Heart left ventricle (tissue), 16 donors: ENCODE measurements around the gene CYP2A6. TPM values are rescaled to one million over a fixed set of nuclear protein-coding genes. Genes with fewer than 3 reads are reported as not detected.

Source experiments
- ATAC-seq, 4 donors: fragments of 200-7000 bp; cut with Tn5 transposase; one replicate each; pipeline ENCODE4 v1.9.1; 2020 to 2022; ENCODE audit warnings: moderate library complexity in 4 of 4, mild to moderate bottlenecking in 3 of 4, moderate number of reproducible peaks in 1 of 4
- DNase-seq, 5 donors: peaks; one replicate each; pipeline ENCODE4 v3.0.0-alpha.2; 2020
- H3K27ac ChIP-seq, 12 donors: fragments of 200-600 bp; sonication (generic) in 4 of 12; one replicate each; pipeline versions ENCODE4 v1.5.0 to v1.8.0; 2016 to 2022; ENCODE audit warnings: mild to moderate bottlenecking in 2 of 12
- H3K27me3 ChIP-seq, 9 donors: fragments of 200-600 bp; sonication (generic) in 2 of 9; one replicate each; pipeline versions ENCODE4 v1.5.1 to v1.8.0; 2016 to 2022; ENCODE audit warnings: mild to moderate bottlenecking in 3 of 9
- H3K36me3 ChIP-seq, 9 donors: fragments of 200-600 bp; sonication (generic) in 2 of 9; one replicate each; pipeline versions ENCODE4 v1.5.0 to v1.8.0; 2018 to 2022; ENCODE audit warnings: mild to moderate bottlenecking in 2 of 9
- H3K4me1 ChIP-seq, 12 donors: fragments of 200-600 bp; sonication (generic) in 4 of 12; one replicate each; pipeline versions ENCODE4 v1.5.0 to v1.8.0; 2016 to 2022; ENCODE audit warnings: mild to moderate bottlenecking in 3 of 12
- H3K4me3 ChIP-seq, 12 donors: fragments of 200-600 bp; sonication (generic) in 4 of 12; one replicate each; pipeline versions ENCODE4 v1.5.0 to v1.8.0; 2017 to 2022; ENCODE audit warnings: mild to moderate bottlenecking in 9 of 12, moderate library complexity in 4 of 12
- H3K9me3 ChIP-seq, 12 donors: fragments of 200-600 bp; sonication (generic) in 4 of 12; one replicate each; pipeline versions ENCODE4 v1.5.0 to v1.8.0; 2016 to 2022; ENCODE audit warnings: mild to moderate bottlenecking in 1 of 12
- CTCF ChIP-seq, 12 donors: fragments of 200-600 bp; sonication (generic) in 4 of 12; IDR thresholded peaks; one replicate each; pipeline versions ENCODE4 v1.5.0 to v1.8.0; 2018 to 2022; ENCODE audit warnings: antibody characterized with exemption in 12 of 12, mild to moderate bottlenecking in 5 of 12
- POLR2A ChIP-seq, 2 donors: fragments of 450-650 bp; IDR thresholded peaks; one replicate each; pipeline ENCODE4 v1.6.1; 2017; ENCODE audit warnings: antibody characterized with exemption in 2 of 2, mild to moderate bottlenecking in 2 of 2, moderate library complexity in 2 of 2
- WGBS, 4 donors: extraction: QIAGEN DNeasy Blood & Tissue Kit in 2 of 4; methylation state at CpG; one replicate each; pipeline versions ENCODE4 v1.1.5 to v1.1.7; 2013 to 2018; 5-methylcytosine and 5-hydroxymethylcytosine counted together
- intact Hi-C, 10 donors: fragments of 100-400 bp; cut with DNase I; formaldehyde crosslinking; loops; one replicate each; pipeline versions ENCODE4 v1.11.1 to v1.14.2; 2022
- polyA plus RNA-seq, 2 donors: library from polyadenylated mRNA; stranded (reverse); fragments of 200-250 nt; gene quantifications; one replicate each; pipeline ENCODE4 v1.2.3, GENCODE V29; 2013
- total RNA-seq, 9 donors: library from RNA; depleted of rRNA in 2 of 9; stranded (reverse); fragments of >200 nt in 2 of 9; fragmentation: NEBNext Ultra II Directional in 3 of 9; extraction: Animal tissue kit (Norgen Biotek cat#: 25700) in 3 of 9; gene quantifications; one replicate each; pipeline versions ENCODE4 v1.1.0 to v1.2.4, GENCODE V29; 2016 to 2023
- donor health status: ischemic (EF 13 %, LVEDD 7.1; RV severe dilation, severe dysfunction).
- donor health status: healthy with polysubstance abuse.
- donor health status: DM: no; HTN: yes; CAD: no.
- donor health status: DM: no; HTN: no; CAD: no.
- donor health status: ischemic (EF 25% LVEDD 6.9; RV normal size, moderate dysfunction).
- donor health status: ischemic (EF 25% LVEDD 5.7; RV mildly dilated, moderate dysfunction).
- donor health status: healthy.
- donor health status: DM: yes; HTN: yes; CAD: no.
- donor health status: ischemic (EF 35%, LVEDD 5.7; RV mildly dilated, moderate dysfunction).
- donor health status: nonischemic (EF 11% LVEDD 7.7; RV severe dilation, severe dysfunction).
- donor health status: DM: yes; HTN: yes; CAD: no.
- donor health status: PGD.
- donor health status: ischemic (EF 29% LVEDD 5.4; RV normal size, mild dysfunction).
- donor health status: nonischemic (EF 23%, LVEDD 6.1; RV moderate dilation, normal function).

Gene CYP2A6
- total and polyA plus RNA-seq, 11 donors: 0.16 TPM; not detected in 10

DNA sequence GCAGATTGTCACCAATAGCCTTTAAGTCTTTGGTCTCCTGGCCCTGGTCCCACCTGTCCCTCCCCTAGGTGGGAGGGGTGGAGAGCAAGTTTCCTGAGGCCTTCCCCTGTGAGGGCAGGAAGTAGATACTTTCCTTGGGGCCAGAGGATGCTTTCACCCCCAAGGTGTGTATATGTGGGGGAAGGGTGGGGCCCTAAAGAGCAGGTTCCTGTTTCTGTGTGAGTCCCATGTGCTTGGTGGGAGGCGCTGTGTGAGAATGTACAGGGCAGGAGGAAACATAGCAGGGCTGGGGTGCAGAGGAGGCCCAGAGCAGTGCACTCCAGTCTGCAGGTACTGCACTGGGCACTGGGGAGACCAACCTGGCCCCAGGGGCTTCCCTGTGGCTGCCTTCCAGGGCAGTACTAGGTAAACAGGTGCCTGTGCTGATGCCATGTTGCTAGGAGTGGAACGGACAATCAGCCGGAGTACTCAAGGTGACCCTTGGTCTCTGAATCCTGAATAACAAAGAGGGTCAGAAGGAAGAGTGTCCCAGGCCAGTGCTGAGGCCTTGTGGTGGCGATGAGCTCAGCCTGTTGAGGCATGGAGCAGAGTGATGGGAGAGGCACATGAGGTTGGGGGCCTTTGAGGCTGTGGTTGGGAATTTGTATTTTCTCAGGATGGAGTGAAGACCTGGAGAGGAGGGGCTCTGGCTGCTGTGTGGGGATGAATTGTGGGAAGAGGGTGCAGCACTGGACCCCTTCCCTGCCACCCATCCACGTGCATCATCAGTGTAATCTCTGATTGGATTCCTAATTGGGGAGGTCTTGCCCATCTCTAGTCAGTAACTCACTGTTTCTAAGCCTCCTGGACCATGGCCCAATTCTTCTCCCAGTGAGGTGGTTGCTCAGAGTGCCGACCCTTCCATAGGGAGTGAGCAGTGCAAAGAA, 46.1 kb downstream of the CYP2A6 start:
- peaks cover 0 to 62% (median 39%) of the 10 kb centered on the region in 9 donors for H3K36me3 ChIP-seq
- peak overlapping the region; percentile 75 to 99 (median 97) for H3K27ac ChIP-seq
- no peaks in the 10 kb centered on the region for H3K27me3 ChIP-seq
- H3K4me1 ChIP-seq: peaks cover 56 to 93% (median 83%) of the 10 kb centered on the region in 12 donors
- TF ChIP-seq CTCF (IDR thresholded peaks at IDR 0.05) (no peak), POLR2A (IDR thresholded peaks at IDR 0.05) (no peak)
- WGBS, 4 donors: 42 to 50% (median 44%) methylated on average over 5 to 6 of the region's 6 CpGs
- H3K4me3 ChIP-seq: peak overlapping the region in 9 of 12 donors; percentile 16 to 99 (median 94)
- H3K9me3 ChIP-seq: no peaks in the 10 kb centered on the region
- DNase-seq: peak in 4 of 5 donors; percentile 70 to 79 (median 72)
- intact Hi-C loops: loop anchor here in 2 of 10 donors (10.0 kb wide), 2 partner anchors 139 to 379 kb away; partner anchors contain the start of gene SERTAD1 (in 1 of the 2)
- peak in 1 of 4 donors; percentile 12 for ATAC-seq

DNA sequence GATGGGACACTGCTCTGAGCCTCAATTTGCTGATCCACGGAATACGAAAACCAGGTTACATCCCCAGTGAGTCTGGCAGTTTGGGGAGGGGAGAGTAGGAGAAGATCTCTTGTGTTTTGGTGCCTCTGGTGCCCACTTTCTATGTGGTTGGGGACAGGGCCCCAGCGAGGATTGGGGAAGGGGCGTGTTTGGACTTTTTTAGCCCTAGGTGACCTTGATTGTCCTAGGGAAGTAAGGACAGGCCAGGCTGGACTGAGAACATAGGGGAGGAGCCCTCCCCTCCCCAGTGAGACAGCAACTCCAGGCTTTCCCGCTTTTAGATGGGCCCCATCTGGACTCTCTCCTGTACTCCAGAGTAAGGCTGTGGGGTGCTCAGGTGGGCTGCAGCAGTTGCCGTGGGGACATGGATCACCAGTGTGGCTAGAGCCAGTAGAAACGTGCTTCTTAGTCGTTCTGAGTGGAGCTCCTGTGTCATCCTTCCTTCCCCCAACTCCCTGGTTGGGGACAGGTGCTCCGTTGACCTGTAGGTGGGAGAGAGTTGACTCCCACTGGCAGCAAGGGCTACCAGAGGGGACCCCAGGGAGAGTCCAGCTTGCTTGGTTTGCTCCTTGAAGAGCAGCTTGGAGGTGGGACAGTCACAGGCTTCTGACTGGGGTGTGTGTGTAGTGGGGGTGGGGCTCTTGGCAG, 46.9 kb downstream of the CYP2A6 start:
- WGBS, 4 donors: 27 to 33% (median 30%) methylated on average over 6 to 9 of the region's 9 CpGs

DNA sequence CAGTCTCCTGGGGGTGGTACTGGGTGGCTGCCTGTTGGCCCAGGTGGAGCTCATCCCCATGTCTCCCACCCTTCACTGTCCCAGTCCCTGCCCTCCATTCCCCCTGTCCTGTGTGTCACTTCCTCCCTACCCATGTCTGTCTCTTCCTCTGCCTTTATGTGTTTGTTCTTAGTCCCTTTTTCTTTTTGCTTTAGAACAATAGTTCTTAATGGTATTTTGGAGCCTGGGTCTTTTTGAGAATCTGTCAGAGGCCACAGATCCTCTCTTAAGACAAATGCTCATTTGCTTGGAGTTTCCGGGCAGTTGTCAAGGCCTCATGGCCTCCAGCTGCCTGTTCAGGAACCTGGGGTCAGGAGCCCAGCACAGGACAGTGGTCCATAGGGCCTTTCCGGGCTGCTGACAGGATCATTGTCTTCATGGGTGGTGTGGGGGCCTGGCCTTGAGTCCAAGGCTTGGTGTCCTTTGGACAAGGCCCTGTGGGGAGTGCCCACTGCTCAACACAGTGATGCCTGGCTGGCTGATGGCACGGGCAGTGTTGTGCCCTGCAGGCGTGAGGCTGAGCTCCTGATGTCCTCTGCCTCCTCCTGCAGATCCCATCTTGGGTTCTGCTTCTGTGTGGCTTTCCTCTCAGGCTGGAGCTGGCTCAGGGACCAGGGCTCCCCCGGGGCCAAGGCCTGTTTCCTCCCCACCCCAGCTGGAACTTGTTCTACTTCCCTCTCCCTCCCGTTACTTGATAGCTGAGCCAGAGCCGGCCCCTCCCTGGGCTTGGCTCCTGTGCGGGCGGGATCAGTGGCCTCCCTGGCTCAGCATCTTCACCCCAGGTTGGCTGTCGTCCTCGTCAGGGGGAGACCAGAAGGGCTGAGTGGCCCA, 47.7 kb downstream of the CYP2A6 start:
- WGBS, 4 donors: 10 to 18% (median 14%) methylated on average over 6 to 11 of the region's 11 CpGs
- Histone ChIP-seq H3K4me3 (peak overlapping the region in 11 of 12 donors; percentile 13 to 99 (median 93)), H3K4me1 (peaks cover 54 to 86% (median 78%) of the 10 kb centered on the region in 12 donors), H3K27me3 (no peaks in the 10 kb centered on the region), H3K27ac (peak overlapping the region; percentile 75 to 99 (median 97)), H3K36me3 (peaks cover 0 to 46% (median 23%) of the 10 kb centered on the region in 9 donors), H3K9me3 (no peaks in the 10 kb centered on the region)
- TF ChIP-seq CTCF (IDR thresholded peaks at IDR 0.05): no peak
- TF ChIP-seq POLR2A (IDR thresholded peaks at IDR 0.05): no peak
- intact Hi-C loops: loop anchor here in 2 of 10 donors (10.0 kb wide), 2 partner anchors 138 to 378 kb away; partner anchors contain the start of gene SERTAD1 (in 1 of the 2)
- DNase-seq (peak; percentile 82 to 88 (median 83)), ATAC-seq (peak in 3 of 4 donors; percentile 5 to 43 (median 5))

More for the DNA sequence above, 46.9 kb downstream of the CYP2A6 start:
- Histone ChIP-seq H3K27me3 (no peaks in the 10 kb centered on the region), H3K4me3 (peak overlapping the region in 11 of 12 donors; percentile 13 to 99 (median 93)), H3K36me3 (peaks cover 0 to 54% (median 30%) of the 10 kb centered on the region in 9 donors), H3K4me1 (peaks cover 56 to 85% (median 79%) of the 10 kb centered on the region in 12 donors), H3K27ac (peak overlapping the region; percentile 75 to 99 (median 97)), H3K9me3 (no peaks in the 10 kb centered on the region)
- no peak for ATAC-seq
- no peak for DNase-seq
- TF ChIP-seq CTCF (IDR thresholded peaks at IDR 0.05) (no peak), POLR2A (IDR thresholded peaks at IDR 0.05) (no peak)
- intact Hi-C loops: loop anchor here in 2 of 10 donors (10.0 kb wide), 2 partner anchors 139 to 379 kb away; partner anchors contain the start of gene SERTAD1 (in 1 of the 2)
